H7 (cell line): ENCODE data around the gene GCN1. TPM values are rescaled to one million over a fixed set of nuclear protein-coding genes. Genes with fewer than 3 reads are reported as not detected.

Experiments used
- DNase-seq: peaks from one replicate; pipeline ENCODE4 v3.0.0; 2012
- H3K27me3 ChIP-seq: 2 replicates; pipeline ENCODE4 v1.6.0; 2011; ENCODE audit warnings: mild to moderate bottlenecking, low read length; ENCODE audit not compliant: control insufficient read depth, insufficient read depth
- H3K36me3 ChIP-seq: replicated peaks from 2 replicates; pipeline ENCODE4 v1.5.1; 2011; ENCODE audit warnings: low read length; ENCODE audit not compliant: control insufficient read depth, insufficient read depth
- H3K4me3 ChIP-seq: 2 replicates; pipeline ENCODE4 v1.5.1; 2011; ENCODE audit warnings: low read depth, mild to moderate bottlenecking, control low read depth, low read length, moderate library complexity; ENCODE audit not compliant: insufficient read depth
- total RNA-seq: library from RNA; depleted of rRNA; stranded (reverse); fragments of >200 nt; shearing (Covaris generic); gene quantifications from 2 replicates; pipeline ENCODE4 v1.2.3, GENCODE V29; 2014

Gene GCN1
- total RNA-seq, 1 experiment from 2014 or later: 119 TPM

DNA sequence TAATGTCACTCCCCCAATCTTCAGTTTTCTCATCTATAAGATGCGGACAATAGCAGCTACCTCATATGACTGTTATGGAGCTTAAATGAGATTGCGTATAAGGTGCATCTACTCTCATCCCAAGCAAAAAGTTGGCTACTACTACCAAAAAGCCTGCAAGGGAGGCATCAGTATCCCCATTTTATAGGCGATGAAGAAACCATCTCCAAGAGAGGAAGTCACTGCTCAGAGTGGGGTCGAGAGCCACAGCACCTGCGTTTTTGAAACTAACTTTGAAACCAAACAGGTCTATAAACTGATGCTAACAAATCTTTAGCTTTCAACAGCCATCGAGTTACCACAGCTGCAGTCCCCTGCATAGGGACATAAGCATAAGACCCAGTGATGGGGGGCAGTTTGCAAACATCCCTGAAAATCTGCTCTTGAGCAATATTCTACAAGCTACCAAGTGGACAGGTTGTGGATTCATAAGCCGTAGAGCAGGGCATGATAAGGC, 3.5 kb downstream of the GCN1 start:
- no peak for DNase-seq
- H3K36me3 ChIP-seq: peaks cover 19% of the 10 kb centered on the region

DNA sequence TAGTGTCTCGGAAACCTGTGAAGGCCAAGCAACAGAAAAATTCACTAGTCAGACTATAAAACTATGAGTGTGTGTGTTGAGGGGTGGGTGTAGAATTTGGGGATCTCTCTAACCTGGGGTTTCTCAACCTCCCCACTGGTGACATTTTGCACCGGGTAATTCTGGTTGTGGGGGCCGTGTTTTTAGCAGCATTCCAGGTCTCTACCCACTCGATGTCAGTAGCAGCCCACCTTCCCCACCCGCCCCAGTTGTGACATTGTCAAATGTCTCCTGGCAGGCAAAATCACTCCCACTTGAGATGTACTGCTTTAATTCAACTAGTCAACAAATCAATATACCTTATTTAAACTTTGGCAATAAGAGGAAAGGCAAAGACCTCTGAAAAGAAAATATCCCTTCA, 4.1 kb downstream of the GCN1 start:
- DNase-seq: no peak
- no peak overlapping the region for H3K4me3 ChIP-seq
- H3K27me3 ChIP-seq: no peaks in the 10 kb centered on the region
- peaks cover 21% of the 10 kb centered on the region for H3K36me3 ChIP-seq

More for the DNA sequence above, 3.5 kb downstream of the GCN1 start:
- Histone ChIP-seq H3K4me3 (no peak overlapping the region), H3K27me3 (no peaks in the 10 kb centered on the region)

GRCh38 chr12:120186654-120187053, 7.9 kb downstream of the GCN1 start:
- no peak overlapping the region for H3K4me3 ChIP-seq
- DNase-seq: no peak
- H3K36me3 ChIP-seq: peaks cover 51% of the 10 kb centered on the region
- H3K27me3 ChIP-seq: no peaks in the 10 kb centered on the region

GRCh38 chr12:120183211-120183631, 11.3 kb downstream of the GCN1 start:
- no peak overlapping the region for H3K4me3 ChIP-seq
- H3K36me3 ChIP-seq: peaks cover 51% of the 10 kb centered on the region
- no peaks in the 10 kb centered on the region for H3K27me3 ChIP-seq
- DNase-seq: no peak

DNA sequence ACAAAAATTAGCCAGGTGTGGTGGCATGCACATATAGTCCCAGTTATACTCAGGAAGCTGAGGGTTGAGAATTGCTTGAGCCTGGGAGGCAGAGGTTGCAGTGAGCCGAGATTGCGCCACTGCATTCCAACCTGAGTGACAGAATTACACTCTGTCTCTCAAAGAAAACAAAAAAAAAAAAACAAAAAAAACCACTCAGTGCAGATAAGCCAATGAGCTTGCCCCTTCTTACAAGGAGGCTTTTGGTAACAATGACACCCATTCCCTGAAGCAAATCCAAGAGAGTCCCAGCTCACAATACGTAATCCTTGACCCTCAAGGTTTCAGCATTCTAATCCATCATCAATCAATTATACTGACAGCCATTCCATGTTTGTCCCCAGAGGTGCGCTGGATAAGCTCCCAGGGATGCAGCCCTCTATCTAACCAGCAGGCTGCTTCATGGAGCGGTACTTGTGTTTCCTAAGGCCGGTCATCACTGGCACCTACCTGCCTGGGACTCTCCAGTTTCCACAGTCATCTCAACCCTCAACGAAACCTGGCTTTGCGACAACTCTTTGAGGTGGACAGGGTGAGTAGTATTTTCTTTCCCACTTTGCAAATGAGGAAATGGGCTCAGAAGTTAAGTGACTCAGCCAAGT, 12.4 kb downstream of the GCN1 start:
- no peak overlapping the region for H3K4me3 ChIP-seq
- peaks cover 57% of the 10 kb centered on the region for H3K36me3 ChIP-seq
- no peaks in the 10 kb centered on the region for H3K27me3 ChIP-seq
- no peak for DNase-seq

GRCh38 chr12:120180975-120181374, 13.5 kb downstream of the GCN1 start:
- Histone ChIP-seq H3K36me3 (peaks cover 58% of the 10 kb centered on the region), H3K4me3 (no peak overlapping the region), H3K27me3 (no peaks in the 10 kb centered on the region)
- no peak for DNase-seq

DNA sequence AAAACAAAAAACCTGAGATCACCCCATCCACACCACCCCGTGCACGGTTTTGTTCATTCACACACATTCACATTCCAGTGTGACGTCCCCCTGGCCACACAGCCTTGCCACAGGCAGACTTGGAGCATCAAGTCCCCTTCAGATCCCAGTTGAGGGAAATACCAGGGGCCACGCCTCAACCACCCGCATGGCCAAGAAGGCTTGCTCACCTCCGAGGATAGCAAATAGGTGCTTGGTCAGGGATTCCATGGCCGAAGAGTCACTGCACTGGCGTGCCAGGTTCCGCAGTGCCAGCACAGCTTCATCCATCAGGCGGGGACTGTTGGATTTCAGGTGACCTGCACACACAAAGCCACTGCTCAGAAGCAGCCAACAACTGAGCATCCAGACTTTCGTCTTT, 19.0 kb downstream of the GCN1 start:
- H3K36me3 ChIP-seq: peaks cover 56% of the 10 kb centered on the region
- H3K4me3 ChIP-seq: no peak overlapping the region
- DNase-seq: no peak
- H3K27me3 ChIP-seq: no peaks in the 10 kb centered on the region

DNA sequence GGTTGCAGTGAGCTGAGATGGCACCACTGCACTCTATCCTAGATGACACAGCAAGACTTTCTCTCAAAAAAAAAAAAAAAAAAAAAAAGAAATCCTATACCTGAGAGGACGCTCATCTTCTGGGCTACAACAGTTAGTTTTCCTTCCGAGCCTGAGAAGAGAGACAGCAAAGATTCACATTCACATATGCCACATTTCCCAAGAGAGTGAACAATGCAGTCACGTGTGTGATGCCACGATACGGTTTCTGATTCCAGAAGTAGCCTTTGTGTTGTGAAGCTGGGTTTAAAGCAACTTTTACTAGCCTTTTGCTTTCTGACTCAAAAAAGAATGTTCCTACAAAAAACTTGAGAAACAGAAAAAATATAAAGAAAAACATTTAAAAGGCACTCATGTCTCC, 19.5 kb downstream of the GCN1 start:
- no peak overlapping the region for H3K4me3 ChIP-seq
- no peak for DNase-seq
- H3K27me3 ChIP-seq: no peaks in the 10 kb centered on the region
- H3K36me3 ChIP-seq: peaks cover 59% of the 10 kb centered on the region

GRCh38 chr12:120172053-120172452, 22.5 kb downstream of the GCN1 start:
- Histone ChIP-seq H3K27me3 (no peaks in the 10 kb centered on the region), H3K4me3 (no peak overlapping the region), H3K36me3 (peaks cover 55% of the 10 kb centered on the region)
- no peak for DNase-seq

- no peak for DNase-seq
- H3K27me3 ChIP-seq: no peaks in the 10 kb centered on the region
- no peak overlapping the region for H3K4me3 ChIP-seq
- peaks cover 46% of the 10 kb centered on the region for H3K36me3 ChIP-seq
Observed at GRCh38 chr12:120170631-120171030, 23.9 kb downstream of the GCN1 start.

DNA sequence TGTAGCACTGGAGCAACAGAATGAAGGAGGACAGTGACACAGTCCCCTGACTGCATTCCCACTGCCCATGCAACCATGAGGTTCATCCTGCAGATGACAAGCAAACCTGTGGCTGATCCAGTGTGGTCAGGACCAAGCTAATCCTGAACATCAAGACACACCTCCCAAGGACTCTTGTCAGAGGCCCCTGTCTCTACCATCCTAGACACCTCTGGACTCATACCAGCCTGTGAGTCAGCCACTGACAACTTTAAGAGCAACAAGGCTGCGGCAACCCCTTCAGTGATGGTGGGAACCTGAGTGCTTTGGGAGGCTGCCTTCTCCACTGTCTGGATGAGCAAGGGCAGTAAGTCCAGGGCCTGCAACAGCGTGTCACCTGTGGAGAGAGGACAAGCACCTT, 24.6 kb downstream of the GCN1 start:
- H3K27me3 ChIP-seq: no peaks in the 10 kb centered on the region
- H3K4me3 ChIP-seq: no peak overlapping the region
- DNase-seq: no peak
- peaks cover 40% of the 10 kb centered on the region for H3K36me3 ChIP-seq

GRCh38 chr12:120168337-120168736, 26.2 kb downstream of the GCN1 start:
- no peaks in the 10 kb centered on the region for H3K27me3 ChIP-seq
- peaks cover 37% of the 10 kb centered on the region for H3K36me3 ChIP-seq
- DNase-seq: no peak
- H3K4me3 ChIP-seq: no peak overlapping the region

- no peak for DNase-seq
- Histone ChIP-seq H3K36me3 (peaks cover 38% of the 10 kb centered on the region), H3K4me3 (no peak overlapping the region), H3K27me3 (no peaks in the 10 kb centered on the region)
Observed at GRCh38 chr12:120167529-120168095, 26.9 kb downstream of the GCN1 start.

DNA sequence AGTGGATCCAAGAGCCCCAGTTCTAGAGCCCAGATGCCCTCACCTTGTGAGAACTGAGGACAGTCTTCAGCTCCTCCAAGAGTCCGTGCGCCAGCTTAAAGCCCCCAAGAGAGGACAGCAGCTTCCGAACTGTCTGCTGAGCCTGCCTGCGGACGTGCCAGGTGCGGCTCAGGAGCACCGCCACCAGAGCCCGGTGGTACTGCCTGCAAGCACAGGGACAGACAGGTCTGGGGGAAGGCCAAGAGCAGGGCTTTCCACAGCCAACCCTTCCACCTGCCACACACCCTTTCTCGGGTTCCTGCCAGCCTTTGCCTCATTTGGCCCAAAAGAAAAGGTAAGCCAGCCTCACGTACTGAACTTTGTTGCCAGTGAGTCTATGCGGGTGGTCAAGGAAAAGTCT, 30.2 kb downstream of the GCN1 start:
- Histone ChIP-seq H3K4me3 (no peak overlapping the region), H3K36me3 (peaks cover 55% of the 10 kb centered on the region), H3K27me3 (no peaks in the 10 kb centered on the region)
- no peak for DNase-seq

- Histone ChIP-seq H3K36me3 (peaks cover 57% of the 10 kb centered on the region), H3K4me3 (no peak overlapping the region), H3K27me3 (no peaks in the 10 kb centered on the region)
- no peak for DNase-seq
Observed at GRCh38 chr12:120162763-120163162, 31.8 kb downstream of the GCN1 start.
